Measurements from ENCODE around the gene ARF5. TPM values are rescaled to one million over a fixed set of nuclear protein-coding genes. Genes with fewer than 3 reads are reported as not detected.
"Not testable (repeated sequence)": the region's sequence is repeated elsewhere in the genome, so short reads cannot be mapped to it uniquely, and the experiment has no call there.

ARF5 gene
- total RNA-seq, 1 experiment from 2014 or later = 163 TPM

GRCh38 chr7:127566242-127566641 lies 22.0 kb upstream of the ARF5 start:
- Histone ChIP-seq H3K36me3 (ENCODE audit: low read depth, low read length) (no peaks in the 10 kb centered on the region), H4K20me1 (ENCODE audit: low read length) (no peaks in the 10 kb centered on the region), H3K9me3 (ENCODE audit: low read length) (no peaks in the 10 kb centered on the region), H3K4me1 (ENCODE audit: insufficient read depth, low read length) (0 out of 2 replicates have a peak, but pooled peaks cover 10% of the 10 kb centered on the region), H3K4me3 (ENCODE audit: low read length) (no peak overlapping the region), H2AFZ (ENCODE audit: low read length) (no peak overlapping the region), H3K27ac (ENCODE audit: low read length) (no peak overlapping the region), H3K9ac (ENCODE audit: low read length) (no peak overlapping the region), H3K9me2 (replicated peaks; ENCODE audit: low read length) (no peaks in the 10 kb centered on the region), H3K27me3 (ENCODE audit: low read length) (no peaks in the 10 kb centered on the region), H3F3A (ENCODE audit: low read length, unreplicated experiment) (no peaks in the 10 kb centered on the region), H3K79me2 (ENCODE audit: low read length) (no peaks in the 10 kb centered on the region), H3K4me2 (ENCODE audit: low read length) (no peak overlapping the region)
- TF ChIP-seq EZH2phosphoT487 (IDR thresholded peaks at IDR 0.05; ENCODE audit: borderline replicate concordance, low read length) (no peak), EZH2 (IDR thresholded peaks at IDR 0.05; ENCODE audit: low read length, unreplicated experiment) (no peak)
- TF ChIP-seq, protein P1, sequence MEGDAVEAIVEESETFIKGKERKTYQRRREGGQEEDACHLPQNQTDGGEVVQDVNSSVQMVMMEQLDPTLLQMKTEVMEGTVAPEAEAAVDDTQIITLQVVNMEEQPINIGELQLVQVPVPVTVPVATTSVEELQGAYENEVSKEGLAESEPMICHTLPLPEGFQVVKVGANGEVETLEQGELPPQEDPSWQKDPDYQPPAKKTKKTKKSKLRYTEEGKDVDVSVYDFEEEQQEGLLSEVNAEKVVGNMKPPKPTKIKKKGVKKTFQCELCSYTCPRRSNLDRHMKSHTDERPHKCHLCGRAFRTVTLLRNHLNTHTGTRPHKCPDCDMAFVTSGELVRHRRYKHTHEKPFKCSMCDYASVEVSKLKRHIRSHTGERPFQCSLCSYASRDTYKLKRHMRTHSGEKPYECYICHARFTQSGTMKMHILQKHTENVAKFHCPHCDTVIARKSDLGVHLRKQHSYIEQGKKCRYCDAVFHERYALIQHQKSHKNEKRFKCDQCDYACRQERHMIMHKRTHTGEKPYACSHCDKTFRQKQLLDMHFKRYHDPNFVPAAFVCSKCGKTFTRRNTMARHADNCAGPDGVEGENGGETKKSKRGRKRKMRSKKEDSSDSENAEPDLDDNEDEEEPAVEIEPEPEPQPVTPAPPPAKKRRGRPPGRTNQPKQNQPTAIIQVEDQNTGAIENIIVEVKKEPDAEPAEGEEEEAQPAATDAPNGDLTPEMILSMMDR (conservative IDR thresholded peaks at IDR 0.05; ENCODE audit: low read depth, low read length) = no peak
- ATAC-seq (no peak), DNase-seq (no peak)
- ChIA-PET POLR2A (ENCODE audit: unreplicated experiment) (no interaction called here), CTCF (no interaction called here)
- intact Hi-C loops (cut with micrococcal nuclease) = no loop called here
- no TSS peak for BruUV-seq (replicated peaks)

DNA sequence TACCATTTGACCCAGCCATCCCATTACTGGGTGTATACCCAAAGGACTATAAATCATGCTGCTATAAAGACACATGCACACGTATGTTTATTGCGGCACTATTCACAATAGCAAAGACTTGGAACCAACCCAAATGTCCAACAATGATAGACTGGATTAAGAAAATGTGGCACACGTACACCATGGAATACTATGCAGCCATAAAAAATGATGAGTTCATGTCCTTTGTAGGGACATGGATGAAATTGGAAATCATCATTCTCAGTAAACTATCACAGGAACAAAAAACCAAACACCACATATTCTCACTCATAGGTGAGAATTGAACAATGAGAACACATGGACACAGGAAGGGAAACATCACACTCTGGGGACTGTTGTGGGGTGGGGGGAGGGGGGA lies 20.2 kb upstream of the ARF5 start:
- H3K4me3 ChIP-seq (ENCODE audit: low read length); H4K20me1 ChIP-seq (ENCODE audit: low read length); CTCF ChIA-PET; H3K9me3 ChIP-seq (ENCODE audit: low read length); H3K4me1 ChIP-seq (ENCODE audit: insufficient read depth, low read length); H3F3A ChIP-seq (ENCODE audit: low read length, unreplicated experiment); BruUV-seq (replicated peaks); DNase-seq; H3K27me3 ChIP-seq (ENCODE audit: low read length); H3K36me3 ChIP-seq (ENCODE audit: low read depth, low read length); intact Hi-C loops (cut with micrococcal nuclease); ATAC-seq; H3K79me2 ChIP-seq (ENCODE audit: low read length); H3K9me2 ChIP-seq (replicated peaks; ENCODE audit: low read length); POLR2A ChIA-PET (ENCODE audit: unreplicated experiment); H3K4me2 ChIP-seq (ENCODE audit: low read length); H3K9ac ChIP-seq (ENCODE audit: low read length); H2AFZ ChIP-seq (ENCODE audit: low read length); H3K27ac ChIP-seq (ENCODE audit: low read length): not testable (repeated sequence)

GRCh38 chr7:127571741-127572505 lies 16.3 kb upstream of the ARF5 start:
- TF ChIP-seq EZH2 (IDR thresholded peaks at IDR 0.05; ENCODE audit: low read length, unreplicated experiment) = no peak
- TF ChIP-seq, protein P1 (conservative IDR thresholded peaks at IDR 0.05; ENCODE audit: low read depth, low read length) = no peak
- no peak for TF ChIP-seq EZH2phosphoT487 (IDR thresholded peaks at IDR 0.05; ENCODE audit: borderline replicate concordance, low read length)
- H3K36me3 ChIP-seq (ENCODE audit: low read depth, low read length) = no peaks in the 10 kb centered on the region
- H3K9me3 ChIP-seq (ENCODE audit: low read length) = no peaks in the 10 kb centered on the region
- ATAC-seq = no peak
- ChIA-PET POLR2A (ENCODE audit: unreplicated experiment) (no interaction called here), CTCF (no interaction called here)
- no peak overlapping the region for H3K9ac ChIP-seq (ENCODE audit: low read length)
- H3K4me3 ChIP-seq (ENCODE audit: low read length) = no peak overlapping the region
- no peaks in the 10 kb centered on the region for H3F3A ChIP-seq (ENCODE audit: low read length, unreplicated experiment)
- BruUV-seq (replicated peaks) = no TSS peak
- intact Hi-C loops (cut with micrococcal nuclease) = no loop called here
- H3K27ac ChIP-seq (ENCODE audit: low read length) = no peak overlapping the region
- H3K27me3 ChIP-seq (ENCODE audit: low read length) = no peaks in the 10 kb centered on the region
- H3K4me1 ChIP-seq (ENCODE audit: insufficient read depth, low read length) = no peaks in the 10 kb centered on the region
- DNase-seq = no peak
- no peak overlapping the region for H3K4me2 ChIP-seq (ENCODE audit: low read length)
- no peaks in the 10 kb centered on the region for H4K20me1 ChIP-seq (ENCODE audit: low read length)
- no peaks in the 10 kb centered on the region for H3K9me2 ChIP-seq (replicated peaks; ENCODE audit: low read length)
- H3K79me2 ChIP-seq (ENCODE audit: low read length) = no peaks in the 10 kb centered on the region
- no peak overlapping the region for H2AFZ ChIP-seq (ENCODE audit: low read length)
